GM12878 (cell line): ENCODE data around the gene HDAC8.

ENCODE experiments used
- BHLHE40 ChIP-seq, 2 experiments: fragments of 450-650 bp in 1 of 2; IDR thresholded peaks; 2 replicates each; pipeline ENCODE4 v1.6.1; 2011 to 2017; ENCODE audit warnings: low read depth in 2 of 2, borderline replicate concordance in 1 of 2, improper control_type of control experiment in 1 of 2, low read length in 1 of 2, mild to moderate bottlenecking in 1 of 2
- CHD2 ChIP-seq: IDR thresholded peaks from 2 replicates; pipeline ENCODE4 v1.6.1; 2011; ENCODE audit warnings: low read depth, low read length, improper control_type of control experiment, borderline replicate concordance
- POLR2A ChIP-seq: IDR thresholded peaks from 2 replicates; pipeline ENCODE4 v1.6.1; 2011; ENCODE audit warnings: low read depth, mild to moderate bottlenecking, low read length
- RAD21 ChIP-seq: IDR thresholded peaks from 2 replicates; pipeline ENCODE4 v1.6.1; 2011; ENCODE audit warnings: mild to moderate bottlenecking, low read depth, low read length, moderate library complexity; ENCODE audit not compliant: insufficient read depth
- RFX5 ChIP-seq: IDR thresholded peaks from 2 replicates; pipeline ENCODE4 v1.6.1; 2011; ENCODE audit warnings: low read depth, low read length, improper control_type of control experiment
- SMC3 ChIP-seq: IDR thresholded peaks from 2 replicates; pipeline ENCODE4 v1.6.1; 2011; ENCODE audit warnings: low read length, improper control_type of control experiment, borderline replicate concordance
- TAF1 ChIP-seq: IDR thresholded peaks from 2 replicates; pipeline ENCODE4 v1.6.1; 2011; ENCODE audit warnings: mild to moderate bottlenecking, low read depth, low read length, borderline replicate concordance
- YBX1 ChIP-seq: fragments of 450-650 bp; IDR thresholded peaks from 2 replicates; pipeline ENCODE4 v1.6.1; 2016; ENCODE audit warnings: antibody characterized with exemption
- TF ChIP-seq, protein P1 (sequence below): IDR thresholded peaks from 2 replicates; pipeline ENCODE4 v1.6.1; 2012; ENCODE audit warnings: mild to moderate bottlenecking, low read depth, low read length
- TF ChIP-seq, protein P2 (sequence below): IDR thresholded peaks from 2 replicates; pipeline ENCODE4 v1.6.1; 2012; ENCODE audit warnings: low read depth, low read length, improper control_type of control experiment
- TF ChIP-seq, protein P3 (sequence below), 3 experiments: IDR thresholded peaks in 2 of 3; conservative IDR thresholded peaks in 1 of 3; 2 replicates each; pipeline ENCODE4 v1.5.1; 2011; ENCODE audit warnings: low read depth in 3 of 3, low read length in 3 of 3, mild to moderate bottlenecking in 3 of 3, control low read depth in 2 of 3, moderate library complexity in 2 of 3, inconsistent platforms in 1 of 3, mixed read lengths in 1 of 3; ENCODE audit not compliant: control insufficient read depth in 2 of 3, insufficient read depth in 1 of 3; ENCODE audit errors: extremely low read depth in 1 of 3
- TF ChIP-seq, protein P4 (sequence below): fragments of 450-650 bp; IDR thresholded peaks from 2 replicates; pipeline ENCODE4 v1.6.1; 2018; ENCODE audit warnings: mild to moderate bottlenecking, low read depth, moderate library complexity; ENCODE audit not compliant: partially characterized antibody
- TF ChIP-seq, protein P5 (sequence below): fragments of 450-650 bp; IDR thresholded peaks from 2 replicates; pipeline ENCODE4 v1.6.1; 2017; ENCODE audit warnings: mild to moderate bottlenecking

DNA sequence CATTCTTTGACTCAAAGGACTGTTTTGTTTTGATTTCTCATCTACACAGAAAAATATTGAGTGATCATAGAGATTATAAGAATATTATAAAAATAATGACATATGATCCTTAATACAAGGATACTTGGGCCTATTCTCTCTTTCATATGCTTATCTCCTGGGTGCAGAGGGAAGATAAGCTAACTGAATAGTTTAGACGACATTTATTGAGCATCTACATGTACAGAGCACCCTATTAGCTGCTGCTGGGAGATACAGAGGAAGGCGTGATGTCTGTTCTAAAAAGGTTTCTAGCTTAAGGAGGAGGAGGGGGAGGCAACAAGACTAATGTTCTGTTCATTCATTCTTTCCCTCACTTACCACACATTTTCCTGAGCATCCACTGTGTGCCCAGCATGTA, 106.8 kb downstream of the HDAC8 start:
- no peak for TF ChIP-seq SMC3
- TF ChIP-seq, protein P1, sequence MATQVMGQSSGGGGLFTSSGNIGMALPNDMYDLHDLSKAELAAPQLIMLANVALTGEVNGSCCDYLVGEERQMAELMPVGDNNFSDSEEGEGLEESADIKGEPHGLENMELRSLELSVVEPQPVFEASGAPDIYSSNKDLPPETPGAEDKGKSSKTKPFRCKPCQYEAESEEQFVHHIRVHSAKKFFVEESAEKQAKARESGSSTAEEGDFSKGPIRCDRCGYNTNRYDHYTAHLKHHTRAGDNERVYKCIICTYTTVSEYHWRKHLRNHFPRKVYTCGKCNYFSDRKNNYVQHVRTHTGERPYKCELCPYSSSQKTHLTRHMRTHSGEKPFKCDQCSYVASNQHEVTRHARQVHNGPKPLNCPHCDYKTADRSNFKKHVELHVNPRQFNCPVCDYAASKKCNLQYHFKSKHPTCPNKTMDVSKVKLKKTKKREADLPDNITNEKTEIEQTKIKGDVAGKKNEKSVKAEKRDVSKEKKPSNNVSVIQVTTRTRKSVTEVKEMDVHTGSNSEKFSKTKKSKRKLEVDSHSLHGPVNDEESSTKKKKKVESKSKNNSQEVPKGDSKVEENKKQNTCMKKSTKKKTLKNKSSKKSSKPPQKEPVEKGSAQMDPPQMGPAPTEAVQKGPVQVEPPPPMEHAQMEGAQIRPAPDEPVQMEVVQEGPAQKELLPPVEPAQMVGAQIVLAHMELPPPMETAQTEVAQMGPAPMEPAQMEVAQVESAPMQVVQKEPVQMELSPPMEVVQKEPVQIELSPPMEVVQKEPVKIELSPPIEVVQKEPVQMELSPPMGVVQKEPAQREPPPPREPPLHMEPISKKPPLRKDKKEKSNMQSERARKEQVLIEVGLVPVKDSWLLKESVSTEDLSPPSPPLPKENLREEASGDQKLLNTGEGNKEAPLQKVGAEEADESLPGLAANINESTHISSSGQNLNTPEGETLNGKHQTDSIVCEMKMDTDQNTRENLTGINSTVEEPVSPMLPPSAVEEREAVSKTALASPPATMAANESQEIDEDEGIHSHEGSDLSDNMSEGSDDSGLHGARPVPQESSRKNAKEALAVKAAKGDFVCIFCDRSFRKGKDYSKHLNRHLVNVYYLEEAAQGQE = no peak
- TF ChIP-seq POLR2A = no peak
- TF ChIP-seq, protein P2, sequence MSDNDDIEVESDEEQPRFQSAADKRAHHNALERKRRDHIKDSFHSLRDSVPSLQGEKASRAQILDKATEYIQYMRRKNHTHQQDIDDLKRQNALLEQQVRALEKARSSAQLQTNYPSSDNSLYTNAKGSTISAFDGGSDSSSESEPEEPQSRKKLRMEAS = no peak
- TF ChIP-seq, protein P3, sequence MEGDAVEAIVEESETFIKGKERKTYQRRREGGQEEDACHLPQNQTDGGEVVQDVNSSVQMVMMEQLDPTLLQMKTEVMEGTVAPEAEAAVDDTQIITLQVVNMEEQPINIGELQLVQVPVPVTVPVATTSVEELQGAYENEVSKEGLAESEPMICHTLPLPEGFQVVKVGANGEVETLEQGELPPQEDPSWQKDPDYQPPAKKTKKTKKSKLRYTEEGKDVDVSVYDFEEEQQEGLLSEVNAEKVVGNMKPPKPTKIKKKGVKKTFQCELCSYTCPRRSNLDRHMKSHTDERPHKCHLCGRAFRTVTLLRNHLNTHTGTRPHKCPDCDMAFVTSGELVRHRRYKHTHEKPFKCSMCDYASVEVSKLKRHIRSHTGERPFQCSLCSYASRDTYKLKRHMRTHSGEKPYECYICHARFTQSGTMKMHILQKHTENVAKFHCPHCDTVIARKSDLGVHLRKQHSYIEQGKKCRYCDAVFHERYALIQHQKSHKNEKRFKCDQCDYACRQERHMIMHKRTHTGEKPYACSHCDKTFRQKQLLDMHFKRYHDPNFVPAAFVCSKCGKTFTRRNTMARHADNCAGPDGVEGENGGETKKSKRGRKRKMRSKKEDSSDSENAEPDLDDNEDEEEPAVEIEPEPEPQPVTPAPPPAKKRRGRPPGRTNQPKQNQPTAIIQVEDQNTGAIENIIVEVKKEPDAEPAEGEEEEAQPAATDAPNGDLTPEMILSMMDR (IDR thresholded peaks at IDR 0.05 in 2 of 3, conservative IDR thresholded peaks at IDR 0.05 in 1 of 3; ENCODE audit: control insufficient read depth in 2 of 3, extremely low read depth in 1 of 3, insufficient read depth in 1 of 3, low read depth in 3 of 3, low read length in 3 of 3) = no peak
- TF ChIP-seq YBX1 = no peak
- TF ChIP-seq RAD21 = no peak
- TF ChIP-seq RFX5 = no peak
- TF ChIP-seq CHD2 = no peak
- TF ChIP-seq, protein P4, sequence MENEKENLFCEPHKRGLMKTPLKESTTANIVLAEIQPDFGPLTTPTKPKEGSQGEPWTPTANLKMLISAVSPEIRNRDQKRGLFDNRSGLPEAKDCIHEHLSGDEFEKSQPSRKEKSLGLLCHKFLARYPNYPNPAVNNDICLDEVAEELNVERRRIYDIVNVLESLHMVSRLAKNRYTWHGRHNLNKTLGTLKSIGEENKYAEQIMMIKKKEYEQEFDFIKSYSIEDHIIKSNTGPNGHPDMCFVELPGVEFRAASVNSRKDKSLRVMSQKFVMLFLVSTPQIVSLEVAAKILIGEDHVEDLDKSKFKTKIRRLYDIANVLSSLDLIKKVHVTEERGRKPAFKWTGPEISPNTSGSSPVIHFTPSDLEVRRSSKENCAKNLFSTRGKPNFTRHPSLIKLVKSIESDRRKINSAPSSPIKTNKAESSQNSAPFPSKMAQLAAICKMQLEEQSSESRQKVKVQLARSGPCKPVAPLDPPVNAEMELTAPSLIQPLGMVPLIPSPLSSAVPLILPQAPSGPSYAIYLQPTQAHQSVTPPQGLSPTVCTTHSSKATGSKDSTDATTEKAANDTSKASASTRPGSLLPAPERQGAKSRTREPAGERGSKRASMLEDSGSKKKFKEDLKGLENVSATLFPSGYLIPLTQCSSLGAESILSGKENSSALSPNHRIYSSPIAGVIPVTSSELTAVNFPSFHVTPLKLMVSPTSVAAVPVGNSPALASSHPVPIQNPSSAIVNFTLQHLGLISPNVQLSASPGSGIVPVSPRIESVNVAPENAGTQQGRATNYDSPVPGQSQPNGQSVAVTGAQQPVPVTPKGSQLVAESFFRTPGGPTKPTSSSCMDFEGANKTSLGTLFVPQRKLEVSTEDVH = no peak
- TF ChIP-seq, protein P5, sequence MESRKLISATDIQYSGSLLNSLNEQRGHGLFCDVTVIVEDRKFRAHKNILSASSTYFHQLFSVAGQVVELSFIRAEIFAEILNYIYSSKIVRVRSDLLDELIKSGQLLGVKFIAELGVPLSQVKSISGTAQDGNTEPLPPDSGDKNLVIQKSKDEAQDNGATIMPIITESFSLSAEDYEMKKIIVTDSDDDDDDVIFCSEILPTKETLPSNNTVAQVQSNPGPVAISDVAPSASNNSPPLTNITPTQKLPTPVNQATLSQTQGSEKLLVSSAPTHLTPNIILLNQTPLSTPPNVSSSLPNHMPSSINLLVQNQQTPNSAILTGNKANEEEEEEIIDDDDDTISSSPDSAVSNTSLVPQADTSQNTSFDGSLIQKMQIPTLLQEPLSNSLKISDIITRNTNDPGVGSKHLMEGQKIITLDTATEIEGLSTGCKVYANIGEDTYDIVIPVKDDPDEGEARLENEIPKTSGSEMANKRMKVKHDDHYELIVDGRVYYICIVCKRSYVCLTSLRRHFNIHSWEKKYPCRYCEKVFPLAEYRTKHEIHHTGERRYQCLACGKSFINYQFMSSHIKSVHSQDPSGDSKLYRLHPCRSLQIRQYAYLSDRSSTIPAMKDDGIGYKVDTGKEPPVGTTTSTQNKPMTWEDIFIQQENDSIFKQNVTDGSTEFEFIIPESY = no peak
- TF ChIP-seq BHLHE40 (IDR thresholded peaks at IDR 0.05; ENCODE audit: borderline replicate concordance in 1 of 2, low read depth in 2 of 2, low read length in 1 of 2) = no peak
- TF ChIP-seq TAF1 = no peak
